Right kidney (tissue), 1 donor: Measurements from ENCODE around the gene CERK.

ENCODE experiments used
- DNase-seq: peaks from one replicate; pipeline ENCODE4 v3.0.0-alpha.2; 2016

CERK gene

DNA sequence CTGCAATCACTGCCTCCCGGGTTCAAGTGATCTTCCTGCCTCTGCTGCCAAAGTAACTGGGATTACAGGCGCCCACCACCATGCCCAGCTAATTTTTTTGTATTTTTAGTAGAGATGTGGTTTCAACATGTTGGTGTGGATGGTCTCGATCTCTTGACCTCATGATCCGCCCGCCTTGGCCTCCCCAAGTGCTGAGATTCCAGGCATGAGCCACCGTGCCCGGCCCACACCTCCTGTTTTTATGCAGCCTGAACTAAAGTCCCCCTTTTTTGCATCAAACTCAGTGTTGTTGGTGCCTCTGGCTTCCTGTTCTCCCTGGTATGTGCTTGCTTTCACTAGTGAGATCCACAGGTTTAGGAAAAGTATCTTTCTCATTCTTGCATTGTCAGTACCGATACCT lies 28.6 kb upstream of the CERK start:
- no peak for DNase-seq

DNA sequence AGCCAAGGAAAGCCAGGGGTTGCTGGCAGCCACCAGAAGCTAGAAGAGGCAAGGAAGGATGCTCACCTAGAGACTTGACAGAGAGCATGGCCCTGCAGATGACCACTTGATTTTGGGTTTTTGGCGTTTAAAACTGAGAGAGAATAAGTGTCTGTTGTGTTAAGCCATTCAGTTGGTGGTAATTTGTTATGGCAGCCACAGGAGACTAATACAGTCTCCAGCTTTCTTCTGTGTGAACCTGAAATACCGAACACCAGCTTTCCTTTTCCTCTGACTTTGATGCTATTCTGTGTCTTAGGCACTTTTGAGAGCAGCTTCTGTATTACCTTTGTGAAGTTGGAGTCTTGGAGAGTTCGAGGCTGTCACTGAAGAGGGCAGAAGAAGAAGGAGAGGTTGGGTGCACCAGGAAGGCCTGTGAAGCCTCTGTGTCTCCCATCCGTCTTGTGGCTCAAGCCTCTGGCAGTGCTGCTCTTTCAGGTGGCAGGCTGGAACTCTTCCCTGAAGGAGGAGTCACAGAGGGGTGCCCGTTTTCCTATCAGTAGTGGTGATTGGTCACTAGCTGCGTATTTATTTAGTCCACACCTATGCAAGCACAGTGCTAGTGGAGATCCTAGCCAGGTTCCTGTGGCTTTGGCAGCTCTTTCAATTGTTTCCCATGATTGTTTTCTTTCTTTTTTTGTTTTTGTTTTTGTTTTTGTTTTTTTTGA lies 26.9 kb upstream of the CERK start:
- no peak for DNase-seq

DNA sequence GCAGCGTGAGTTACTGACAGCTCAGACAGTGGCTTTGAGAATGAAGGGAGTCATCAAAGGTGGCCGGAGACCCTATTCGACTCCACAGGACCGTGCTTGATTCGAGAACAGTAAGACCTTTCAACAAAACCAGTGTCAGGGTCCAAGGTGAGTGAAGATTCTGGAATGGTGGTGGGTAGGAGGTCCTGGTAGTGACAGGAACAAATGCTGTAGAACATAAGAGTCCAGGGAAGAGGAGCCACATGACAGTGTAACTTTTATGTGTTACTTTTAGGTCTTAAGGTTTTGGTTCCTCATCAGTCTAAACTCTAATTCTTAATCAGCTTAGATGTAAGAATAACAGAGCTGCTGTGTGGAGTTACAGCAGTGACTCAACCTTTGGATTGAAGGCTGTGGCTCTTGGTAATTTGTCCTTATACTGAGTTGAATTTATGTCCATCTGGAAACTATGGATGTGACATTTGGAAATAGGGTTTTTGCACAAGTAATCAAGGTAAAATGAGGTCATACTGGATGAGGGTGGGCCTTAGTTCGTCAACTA lies 26.2 kb upstream of the CERK start:
- DNase-seq, result no peak

DNA sequence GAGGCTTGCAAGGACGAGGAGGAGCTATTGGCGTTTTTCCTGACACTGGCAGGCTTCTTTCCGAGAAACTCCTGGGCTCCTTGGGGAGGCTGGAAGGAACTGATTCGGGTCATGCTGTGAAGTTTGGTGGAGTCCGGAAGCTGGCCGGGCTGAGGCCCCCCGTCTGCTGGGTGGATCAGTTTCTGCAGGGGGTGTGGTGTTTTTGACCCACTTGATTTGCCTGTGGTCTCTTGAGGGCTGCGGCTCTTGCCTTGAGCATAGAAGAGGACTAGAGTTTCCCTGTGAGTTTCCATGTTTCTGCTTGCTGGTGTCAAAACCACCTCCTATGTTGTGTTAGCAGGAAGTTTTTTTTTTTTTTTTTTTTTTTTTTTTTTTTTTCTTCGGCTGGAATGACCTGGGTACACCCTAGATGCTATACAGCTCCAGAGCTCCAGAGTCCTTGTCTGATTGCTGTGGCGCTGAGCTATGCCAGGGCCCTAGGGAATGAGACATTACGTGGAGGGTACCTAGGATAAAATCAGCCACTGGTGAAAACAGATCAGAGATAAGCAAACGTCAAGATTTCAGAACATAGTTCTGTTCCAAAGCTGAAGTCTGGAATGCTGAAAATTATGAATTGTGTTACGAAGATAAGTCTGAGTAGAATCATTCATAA lies 25.1 kb upstream of the CERK start:
- no peak for DNase-seq

DNA sequence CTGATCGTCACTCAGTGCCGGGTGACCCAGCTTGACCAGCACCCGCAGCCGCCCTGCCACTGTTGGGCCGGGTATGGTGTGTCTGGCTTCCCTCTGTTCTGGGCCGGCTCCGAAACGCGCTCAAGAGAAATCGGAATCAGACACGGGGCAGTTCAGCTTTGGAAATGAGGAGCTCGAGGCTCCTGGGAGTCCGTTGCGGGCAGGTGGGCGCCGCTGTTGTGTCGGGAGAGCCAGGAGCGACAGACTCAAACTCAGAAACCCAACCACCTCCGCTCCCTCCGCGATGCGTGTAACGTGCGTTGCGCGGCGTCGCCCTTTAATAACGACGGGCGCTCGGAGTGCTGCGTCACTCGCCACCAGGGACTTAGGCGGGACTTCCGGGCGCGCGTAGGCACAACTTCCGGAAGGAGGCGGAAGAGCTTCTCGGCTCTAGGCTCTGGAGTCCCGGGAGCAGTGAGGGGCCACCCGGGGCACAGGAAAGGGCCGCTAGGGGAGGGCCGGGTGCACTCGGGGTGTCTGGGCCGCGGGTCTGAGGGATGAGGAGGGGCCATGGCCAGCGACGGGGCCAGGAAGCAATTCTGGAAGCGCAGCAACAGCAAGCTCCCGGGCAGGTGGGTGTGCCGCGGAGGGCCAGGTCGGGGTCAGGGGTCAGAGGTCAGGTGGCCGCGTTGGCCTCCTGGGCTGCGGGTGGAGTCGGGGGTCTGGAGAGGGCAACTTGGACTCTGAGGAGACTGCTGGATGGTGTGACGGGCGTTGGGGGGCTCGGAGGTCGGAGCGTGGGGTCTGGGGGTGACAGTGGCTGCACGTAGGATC lies 24.4 kb upstream of the CERK start, which contains the start of gene TBC1D22A:
Gene TBC1D22A (plus strand): TSS at position 413 of the 813 bp plus-strand sequence. CDS start 137 bp downstream, at position 550.
- DNase-seq, result peak; percentile 89

DNA sequence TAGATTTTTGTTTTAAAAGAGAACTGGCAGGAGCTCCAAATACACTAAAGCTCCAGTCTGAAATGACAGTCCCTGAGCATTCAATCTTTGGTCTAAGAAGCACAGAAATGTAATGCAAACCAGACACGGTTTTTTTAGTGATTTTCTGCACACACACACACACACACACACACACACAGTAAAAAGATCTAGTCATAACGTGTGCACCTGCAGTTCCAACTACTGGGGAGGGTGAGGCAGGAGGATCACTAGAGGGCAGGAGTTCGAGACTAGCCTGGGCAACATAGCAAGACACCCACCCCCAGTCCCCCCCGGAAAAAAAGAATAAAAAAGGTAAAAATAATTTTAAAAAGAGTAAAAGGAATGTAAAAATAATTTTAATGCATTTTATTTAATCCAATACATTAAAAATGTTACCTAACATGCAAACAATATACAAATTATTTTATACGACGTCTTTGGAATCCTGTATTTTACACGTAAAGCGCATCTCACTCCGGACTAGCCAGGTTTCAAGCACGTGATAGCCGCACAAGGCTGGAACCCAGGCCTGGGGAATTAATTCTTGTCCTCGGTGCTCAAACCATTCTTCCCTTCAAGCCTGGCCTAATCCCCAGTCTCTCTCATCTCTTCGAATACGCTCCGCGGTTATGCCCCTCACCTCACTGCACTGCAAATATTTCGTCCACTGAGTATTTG lies 23.6 kb upstream of the CERK start:
- DNase-seq, result no peak

DNA sequence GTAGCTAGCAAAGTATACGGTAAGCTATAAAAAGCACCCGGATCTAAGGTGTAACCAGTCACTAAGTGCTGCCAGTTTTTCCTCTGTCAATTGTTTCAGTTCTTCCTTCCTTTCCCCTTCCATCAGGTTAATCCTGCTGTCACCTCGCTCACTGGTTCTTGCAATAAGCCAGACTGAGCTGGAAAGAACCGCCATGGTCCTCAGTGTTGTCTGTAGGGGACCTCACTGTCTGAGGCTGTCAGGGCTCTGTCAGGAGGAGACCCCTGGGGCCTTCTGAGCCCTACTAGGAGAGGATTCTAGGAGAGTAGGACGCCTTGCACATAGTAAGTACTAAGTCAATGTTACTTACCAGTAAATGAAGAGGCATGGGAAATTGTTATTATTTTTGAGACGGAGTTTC lies 23.0 kb upstream of the CERK start:
- DNase-seq, result no peak

DNA sequence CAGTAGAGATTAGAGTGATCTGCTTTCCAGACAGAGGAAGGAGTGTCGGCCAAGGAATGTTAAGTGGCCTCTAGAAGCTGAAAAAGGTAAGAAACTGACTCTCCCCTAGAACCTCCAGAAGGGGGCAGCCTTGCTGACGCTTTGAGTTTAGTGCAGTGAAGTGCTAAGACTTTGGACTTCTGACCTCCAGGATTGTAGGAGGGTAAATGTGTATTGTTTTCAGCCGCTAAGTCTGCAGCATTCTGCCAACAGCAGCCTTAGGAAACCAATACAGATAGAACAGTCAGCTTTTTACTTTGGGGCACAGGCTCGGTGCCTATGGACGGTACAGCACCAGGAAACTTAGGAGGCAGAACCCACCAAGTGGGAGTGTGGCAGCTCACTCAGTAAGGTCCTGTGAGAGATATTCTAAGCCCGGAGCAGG lies 20.8 kb upstream of the CERK start:
- peak; percentile 49 for DNase-seq

DNA sequence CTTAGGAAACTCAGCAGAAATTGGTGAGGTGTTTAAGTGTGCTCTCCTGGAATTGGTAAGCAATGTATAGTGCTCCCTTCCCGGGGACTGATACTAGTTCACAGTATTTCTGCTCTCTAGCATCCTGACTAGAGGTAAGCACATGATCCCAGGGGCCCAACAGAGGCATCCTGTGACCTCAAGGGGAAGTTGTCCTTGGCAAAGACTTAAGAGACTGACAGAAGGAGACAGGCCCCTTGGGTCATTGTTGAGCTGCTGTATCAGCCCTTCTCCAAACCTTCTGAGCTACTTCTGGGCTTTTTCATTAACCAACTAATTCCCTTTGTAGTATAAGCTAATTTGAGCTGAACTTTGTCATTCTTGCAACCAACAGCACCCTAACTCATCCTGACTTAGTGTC lies 20.1 kb upstream of the CERK start:
- DNase-seq, result no peak

DNA sequence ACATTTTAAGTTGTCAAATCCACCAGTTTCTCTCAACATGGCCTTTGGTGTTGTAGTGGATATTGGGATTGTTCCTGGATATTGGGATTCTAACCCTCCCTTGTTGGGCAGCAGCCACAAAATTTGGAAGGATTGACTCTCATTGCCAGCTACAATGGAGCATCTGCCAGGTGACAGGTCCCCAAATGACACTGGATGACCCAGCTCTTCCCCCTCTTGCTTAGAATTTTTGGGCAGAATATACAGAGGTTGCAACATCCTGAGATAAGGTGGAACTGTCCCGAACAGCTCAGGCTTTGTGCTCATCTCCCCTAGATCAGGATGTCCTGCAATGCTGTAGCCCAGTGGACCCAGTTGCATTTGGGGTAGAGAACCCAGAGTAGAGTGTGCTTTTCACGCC lies 19.1 kb upstream of the CERK start:
- DNase-seq, result no peak

DNA sequence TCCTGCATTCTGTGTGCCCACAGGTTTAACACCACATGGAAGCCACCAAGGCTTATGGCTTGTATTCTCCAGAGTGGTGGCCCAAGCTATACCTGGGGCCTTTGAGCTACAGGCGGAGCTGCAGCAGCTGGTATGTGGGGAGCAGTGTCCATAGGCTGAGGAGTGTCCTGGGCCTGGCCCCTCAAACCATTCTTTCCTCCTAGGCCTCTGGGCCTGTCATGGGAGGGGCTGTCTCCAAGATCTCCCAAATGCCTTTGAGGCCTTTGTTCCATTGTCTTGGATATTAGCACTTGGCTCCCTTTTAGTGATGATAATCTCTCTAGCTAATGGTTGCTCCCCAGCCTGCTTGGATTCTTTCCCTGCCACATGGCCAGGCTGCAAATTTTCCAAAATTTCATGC lies 18.0 kb upstream of the CERK start:
- no peak for DNase-seq

DNA sequence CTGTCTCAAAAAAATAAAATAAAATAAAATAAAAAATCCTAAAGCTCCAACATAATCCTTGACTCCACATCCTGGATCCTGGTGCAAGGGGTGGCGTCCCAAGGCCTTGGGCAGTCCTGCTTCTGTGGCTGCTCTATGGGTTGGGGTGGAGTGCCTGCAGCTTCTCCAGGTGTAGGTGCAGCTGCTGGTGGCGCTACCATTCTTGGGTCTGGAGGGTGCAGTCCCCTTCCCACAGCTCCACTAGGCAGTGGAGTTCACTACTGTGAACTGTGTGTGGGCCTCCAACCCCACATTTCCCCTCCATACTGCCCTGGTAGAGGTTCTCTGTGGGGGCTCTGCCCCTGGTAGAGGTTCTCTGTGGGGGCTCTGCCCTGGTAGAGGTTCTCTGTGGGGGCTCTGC lies 17.5 kb upstream of the CERK start:
- no peak for DNase-seq

DNA sequence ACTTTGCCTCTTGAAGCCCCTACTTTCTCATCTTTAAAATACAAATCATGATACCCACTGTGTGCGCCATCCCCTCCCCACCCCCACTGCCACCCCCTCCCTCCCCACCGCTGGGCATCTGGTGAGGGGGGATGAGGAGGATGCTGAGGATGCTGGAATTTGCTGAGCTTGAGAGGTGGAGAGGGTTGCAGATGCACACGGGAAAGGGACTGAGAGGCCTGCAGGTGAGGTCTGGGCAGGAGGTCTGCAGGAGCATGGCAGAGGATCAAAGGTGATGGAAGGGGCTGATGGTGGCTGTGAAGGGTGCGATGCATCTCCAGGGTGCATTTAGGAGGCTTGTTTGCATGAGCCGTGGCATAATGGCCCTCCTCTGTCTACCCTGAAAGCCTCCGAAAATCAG lies 16.8 kb upstream of the CERK start:
- no peak for DNase-seq

DNA sequence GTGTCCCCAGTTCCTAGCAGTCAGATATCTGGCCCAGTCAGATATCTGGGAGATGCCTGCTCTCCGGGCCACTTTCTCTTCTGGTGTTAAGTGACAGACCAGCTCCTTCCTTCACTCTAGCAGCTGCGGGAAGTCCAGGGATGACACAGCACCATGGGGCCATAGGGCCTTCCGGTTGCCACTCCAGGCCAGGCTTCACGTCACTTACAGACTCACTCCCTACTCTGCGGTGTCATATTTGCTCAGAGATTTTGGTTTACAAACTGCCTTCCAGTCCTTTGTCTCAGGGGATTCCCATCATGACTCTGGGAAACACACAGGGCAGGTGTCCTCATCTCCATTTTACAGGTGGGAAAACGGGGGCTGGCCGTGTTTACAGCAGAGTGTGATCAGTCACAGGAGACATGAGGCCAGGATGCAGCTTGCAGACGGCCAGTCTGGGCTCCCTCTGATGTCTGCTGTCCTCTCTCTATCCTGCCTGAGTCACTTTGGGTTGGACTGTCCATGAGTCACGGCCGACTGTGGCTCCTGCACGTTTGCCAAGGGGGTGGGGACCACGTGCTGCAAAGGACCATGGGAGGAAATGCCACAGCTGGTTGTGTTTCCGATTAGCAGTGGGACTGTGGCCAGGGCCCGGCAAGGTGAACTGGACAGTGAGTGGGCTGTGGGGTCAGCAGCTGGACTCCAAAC lies 16.2 kb upstream of the CERK start:
- DNase-seq, result no peak

DNA sequence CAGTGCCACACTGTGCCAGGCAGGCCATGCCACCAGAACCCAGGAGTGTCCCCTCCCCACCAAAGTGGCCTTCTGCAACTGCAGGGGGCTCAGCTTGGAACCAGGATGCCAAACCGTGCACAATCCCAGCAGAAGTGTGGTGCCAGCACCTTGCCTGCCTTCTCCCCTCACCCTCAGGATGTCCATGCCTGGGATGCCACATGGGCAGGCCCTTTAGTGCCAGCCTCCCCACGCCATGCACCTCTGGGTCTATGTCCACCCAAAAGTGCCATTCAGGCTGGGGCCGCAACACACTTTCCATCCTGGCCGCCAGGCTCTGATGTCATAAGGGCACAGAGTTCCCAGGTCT lies 15.7 kb upstream of the CERK start:
- DNase-seq, result no peak

DNA sequence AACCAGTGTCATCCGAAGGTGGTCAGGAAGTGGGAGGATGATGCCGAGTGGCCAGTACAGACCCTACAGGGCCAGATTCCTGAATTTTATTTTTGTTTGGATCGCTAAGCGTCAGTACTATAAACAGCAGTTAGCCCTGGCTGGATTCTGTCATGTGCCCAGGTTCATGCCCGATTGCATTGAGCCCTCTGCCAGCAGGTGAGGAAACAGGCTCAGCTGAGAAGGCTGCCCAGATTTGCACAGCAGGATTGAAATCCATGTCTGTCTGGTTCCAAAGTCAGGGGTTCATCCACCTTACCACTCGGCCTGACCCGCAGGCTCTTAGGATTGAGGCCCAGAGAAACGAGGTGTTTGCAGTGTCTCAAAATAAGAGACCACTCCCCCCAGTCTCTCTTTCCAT lies 15.3 kb upstream of the CERK start:
- DNase-seq, result no peak

DNA sequence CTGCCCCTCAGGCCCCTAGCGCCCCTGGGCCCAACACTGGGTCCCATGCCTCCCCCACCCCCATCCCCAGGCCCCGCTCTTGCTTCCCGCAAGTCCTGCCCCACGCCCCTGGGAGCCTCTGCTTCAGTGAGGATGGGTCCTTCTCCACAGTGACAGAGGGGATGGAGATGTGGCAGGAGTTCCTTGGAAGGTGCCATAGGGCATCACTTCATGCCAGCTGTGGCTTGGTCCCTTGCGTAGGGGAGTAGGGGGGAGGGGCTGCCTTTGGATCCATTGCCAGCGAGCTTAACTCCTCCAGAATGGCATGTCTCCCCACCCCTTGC lies 14.9 kb upstream of the CERK start:
- DNase-seq, result no peak

DNA sequence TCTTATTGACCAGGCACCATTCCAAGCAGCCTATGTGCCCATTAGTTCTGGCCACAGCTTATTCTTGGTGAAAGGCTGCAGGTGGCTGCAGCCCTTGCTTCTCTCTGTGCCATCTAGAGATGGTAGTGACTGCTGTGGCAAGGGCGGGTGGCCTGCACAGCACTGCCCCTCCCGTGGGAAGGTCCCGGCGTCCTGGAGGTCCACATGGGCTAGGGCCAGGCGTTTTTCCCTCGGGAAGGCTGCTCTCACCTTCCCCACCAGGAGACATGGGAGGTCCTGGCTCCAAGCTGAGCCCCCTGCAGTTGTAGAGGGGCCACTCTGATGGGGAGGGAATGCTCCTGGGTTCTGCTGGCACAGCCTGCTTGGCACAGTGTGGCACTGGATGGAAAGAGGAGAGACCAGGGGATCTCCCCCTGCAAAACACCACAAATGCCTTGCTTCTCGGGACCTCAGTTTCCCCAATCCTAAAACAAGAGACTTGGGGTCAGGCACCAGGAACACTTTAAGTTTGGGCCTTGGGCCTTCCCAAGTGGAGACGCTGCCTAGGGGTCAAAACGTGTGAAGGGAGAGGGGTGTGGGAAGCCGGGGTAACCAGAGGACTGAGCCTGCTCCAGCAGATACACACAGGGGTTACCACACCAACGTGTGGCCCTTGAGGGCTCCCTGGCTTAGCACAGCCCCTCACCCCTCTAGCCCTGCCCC lies 14.4 kb upstream of the CERK start:
- no peak for DNase-seq

DNA sequence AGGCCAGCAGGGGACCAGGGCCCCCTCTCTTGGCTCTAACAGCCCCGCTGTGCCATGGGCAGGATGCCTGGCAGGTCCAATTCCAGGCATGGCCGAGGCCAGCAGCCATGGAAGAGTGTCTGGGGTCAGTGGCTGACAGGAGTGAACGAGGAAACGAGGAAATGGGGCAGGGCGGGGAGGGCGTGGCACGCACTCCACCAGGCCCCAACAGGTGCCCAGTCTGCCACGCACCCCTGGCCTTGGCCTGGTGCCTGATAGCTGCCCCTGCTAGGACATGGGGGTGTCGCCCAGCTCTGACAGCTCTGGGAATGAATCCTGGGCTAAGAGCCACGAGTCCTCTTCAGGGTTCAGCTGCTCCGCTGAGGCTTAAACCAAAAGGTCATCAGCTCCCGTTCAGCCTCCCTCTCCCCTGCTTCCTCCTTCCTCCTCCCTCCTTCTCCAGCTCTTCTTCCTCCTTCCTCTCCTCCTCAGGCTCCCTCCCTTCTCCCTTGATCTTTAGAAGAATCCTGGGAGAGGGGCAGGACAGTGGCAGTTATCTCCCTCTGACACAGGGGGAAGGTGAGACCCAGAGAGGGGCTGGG lies 12.9 kb upstream of the CERK start:
- DNase-seq, result no peak

DNA sequence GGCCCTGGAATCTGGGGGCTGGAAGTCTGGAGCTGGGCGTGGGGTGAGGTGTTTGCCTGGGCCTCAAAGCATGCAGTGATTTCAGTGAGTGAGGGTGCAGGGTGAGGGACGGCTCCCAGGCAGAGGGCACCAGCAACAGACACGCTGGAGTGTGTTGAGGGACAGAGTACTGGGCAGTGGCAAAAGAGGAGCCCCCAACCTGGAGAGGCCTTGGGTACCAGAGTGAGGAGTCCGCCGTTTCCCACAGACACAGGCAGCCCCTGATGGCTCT lies 12.4 kb upstream of the CERK start:
- DNase-seq, result no peak
